ENCODE data around the gene KCTD15. TPM values are rescaled to one million over a fixed set of nuclear protein-coding genes. Genes with fewer than 3 reads are reported as not detected.

Gene KCTD15
- total and polyA plus RNA-seq, 3 experiments from 2014 or later, result 0.28 to 4.1 (median 3.6) TPM

GRCh38 chr19:33763633-33764371, 32.9 kb upstream of the KCTD15 start:
- Mint-ChIP-seq H3K4me3 (no peak overlapping the region), H3K9me3 (no peaks in the 10 kb centered on the region), H3K4me1 (no peaks in the 10 kb centered on the region), H3K36me3 (no peaks in the 10 kb centered on the region), H3K27ac (no peak overlapping the region), H3K27me3 (peaks cover 13 to 15% of the 10 kb centered on the region in 2 donors)
- no peaks in the 10 kb centered on the region for H3K36me3 ChIP-seq (ENCODE audit: insufficient read depth, low read length)
- CTCF ChIA-PET, result no interaction called here
- no peak overlapping the region for H3K27ac ChIP-seq (ENCODE audit: low read depth, low read length)
- H3K9me3 ChIP-seq (ENCODE audit: low read length), result no peaks in the 10 kb centered on the region
- POLR2A ChIA-PET, result no interaction called here
- no peaks in the 10 kb centered on the region for H3K27me3 ChIP-seq (ENCODE audit: insufficient read depth, low read length, poor library complexity, severe bottlenecking)
- H3K4me1 ChIP-seq (ENCODE audit: insufficient read depth, low read length), result no peaks in the 10 kb centered on the region
- H3K4me3 ChIP-seq (ENCODE audit: low read length), result no peak overlapping the region
- DNase-seq, result no peak

GRCh38 chr19:33766623-33767022, 30.0 kb upstream of the KCTD15 start:
- ChIA-PET POLR2A (no interaction called here), CTCF (no interaction called here)
- H3K9me3 Mint-ChIP-seq, result no peaks in the 10 kb centered on the region
- no peak overlapping the region for H3K4me3 Mint-ChIP-seq
- no peak overlapping the region for H3K27ac ChIP-seq (ENCODE audit: low read depth, low read length)
- peaks cover 15 to 27% of the 10 kb centered on the region in 2 donors for H3K27me3 Mint-ChIP-seq
- no peaks in the 10 kb centered on the region for H3K9me3 ChIP-seq (ENCODE audit: low read length)
- H3K4me1 Mint-ChIP-seq, result no peaks in the 10 kb centered on the region
- DNase-seq, result no peak
- no peaks in the 10 kb centered on the region for H3K27me3 ChIP-seq (ENCODE audit: insufficient read depth, low read length, poor library complexity, severe bottlenecking)
- H3K4me3 ChIP-seq (ENCODE audit: low read length), result no peak overlapping the region
- no peaks in the 10 kb centered on the region for H3K36me3 ChIP-seq (ENCODE audit: insufficient read depth, low read length)
- no peaks in the 10 kb centered on the region for H3K4me1 ChIP-seq (ENCODE audit: insufficient read depth, low read length)
- H3K27ac Mint-ChIP-seq, result no peak overlapping the region
- H3K36me3 Mint-ChIP-seq, result no peaks in the 10 kb centered on the region

DNA sequence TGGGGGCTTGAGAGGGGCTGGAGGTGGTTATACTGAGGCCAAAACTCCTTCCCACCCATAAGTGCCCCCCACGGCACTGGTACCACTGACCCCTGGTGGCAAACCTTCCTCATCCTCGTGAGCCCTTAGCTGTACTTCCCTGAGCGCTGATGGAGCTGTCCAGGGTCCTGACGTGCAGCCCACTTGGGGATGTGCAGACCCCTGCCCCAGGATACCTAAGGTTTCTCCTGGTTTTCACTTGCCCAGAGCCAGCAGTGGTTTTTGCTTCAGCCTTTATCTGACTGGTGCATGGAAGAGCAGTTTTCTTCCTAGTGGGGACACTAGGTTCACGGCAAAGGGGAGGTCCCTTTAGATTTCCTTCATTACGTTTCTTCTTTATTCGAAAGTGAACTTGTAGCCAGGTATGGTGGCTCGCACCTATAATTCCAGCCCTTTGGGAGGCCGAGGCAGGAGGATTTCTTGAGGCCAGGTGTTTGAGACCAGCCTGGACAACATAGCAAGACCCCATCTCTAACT, 28.7 kb upstream of the KCTD15 start:
- H3K27me3 ChIP-seq (ENCODE audit: insufficient read depth, low read length, poor library complexity, severe bottlenecking), result no peaks in the 10 kb centered on the region
- ChIA-PET CTCF (interaction anchor here (2.4 kb wide), 1 partner anchor 10 kb away, joined by 12 read pairs; no protein-coding TSS in a partner anchor), POLR2A (interaction anchor here (0.6 kb wide), 1 partner anchor 1239 kb away, joined by 3 read pairs; no protein-coding TSS in a partner anchor)
- DNase-seq, result no peak
- H3K4me3 ChIP-seq (ENCODE audit: low read length), result no peak overlapping the region
- Mint-ChIP-seq H3K27ac (no peak overlapping the region), H3K4me1 (no peaks in the 10 kb centered on the region), H3K4me3 (no peak overlapping the region), H3K9me3 (no peaks in the 10 kb centered on the region), H3K36me3 (no peaks in the 10 kb centered on the region), H3K27me3 (peaks cover 14 to 27% of the 10 kb centered on the region in 2 donors)
- H3K36me3 ChIP-seq (ENCODE audit: insufficient read depth, low read length), result no peaks in the 10 kb centered on the region
- no peaks in the 10 kb centered on the region for H3K4me1 ChIP-seq (ENCODE audit: insufficient read depth, low read length)
- no peaks in the 10 kb centered on the region for H3K9me3 ChIP-seq (ENCODE audit: low read length)
- H3K27ac ChIP-seq (ENCODE audit: low read depth, low read length), result no peak overlapping the region

GRCh38 chr19:33769208-33769607, 27.5 kb upstream of the KCTD15 start:
- Mint-ChIP-seq H3K4me3 (no peak overlapping the region), H3K27me3 (peaks cover 16 to 27% of the 10 kb centered on the region in 2 donors), H3K27ac (no peak overlapping the region), H3K9me3 (no peaks in the 10 kb centered on the region), H3K4me1 (no peaks in the 10 kb centered on the region), H3K36me3 (no peaks in the 10 kb centered on the region)
- ChIA-PET CTCF (interaction anchor here (1.3 to 2.4 kb wide), 2 partner anchors 9 to 338 kb away, joined by 3 to 12 read pairs; no protein-coding TSS in a partner anchor), POLR2A (no interaction called here)
- H3K4me3 ChIP-seq (ENCODE audit: low read length), result no peak overlapping the region
- no peaks in the 10 kb centered on the region for H3K4me1 ChIP-seq (ENCODE audit: insufficient read depth, low read length)
- no peaks in the 10 kb centered on the region for H3K9me3 ChIP-seq (ENCODE audit: low read length)
- no peaks in the 10 kb centered on the region for H3K36me3 ChIP-seq (ENCODE audit: insufficient read depth, low read length)
- no peak overlapping the region for H3K27ac ChIP-seq (ENCODE audit: low read depth, low read length)
- peak in 1 of 5 donors; percentile 6 for DNase-seq
- H3K27me3 ChIP-seq (ENCODE audit: insufficient read depth, low read length, poor library complexity, severe bottlenecking), result no peaks in the 10 kb centered on the region

DNA sequence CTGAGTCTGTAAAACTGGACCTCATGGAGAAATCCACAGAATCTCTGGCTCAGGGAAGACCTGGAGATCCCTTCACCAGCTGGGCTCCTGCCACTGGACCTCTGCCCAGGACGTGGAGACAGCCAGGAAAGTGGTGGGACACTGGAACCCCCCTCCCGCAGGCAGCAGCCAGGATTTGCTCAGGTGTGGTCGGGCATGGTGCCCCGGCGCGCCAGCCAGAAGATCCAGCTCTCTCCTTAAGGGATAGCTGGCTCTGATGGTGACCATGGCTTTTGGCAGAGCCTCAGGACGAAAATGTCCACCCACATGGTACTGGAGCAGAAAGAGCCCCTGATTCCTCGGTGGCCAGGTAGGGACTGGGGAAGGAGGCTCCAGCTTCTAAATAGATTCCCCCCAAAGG, 26.6 kb upstream of the KCTD15 start:
- Mint-ChIP-seq H3K27ac (no peak overlapping the region), H3K9me3 (no peaks in the 10 kb centered on the region)

DNA sequence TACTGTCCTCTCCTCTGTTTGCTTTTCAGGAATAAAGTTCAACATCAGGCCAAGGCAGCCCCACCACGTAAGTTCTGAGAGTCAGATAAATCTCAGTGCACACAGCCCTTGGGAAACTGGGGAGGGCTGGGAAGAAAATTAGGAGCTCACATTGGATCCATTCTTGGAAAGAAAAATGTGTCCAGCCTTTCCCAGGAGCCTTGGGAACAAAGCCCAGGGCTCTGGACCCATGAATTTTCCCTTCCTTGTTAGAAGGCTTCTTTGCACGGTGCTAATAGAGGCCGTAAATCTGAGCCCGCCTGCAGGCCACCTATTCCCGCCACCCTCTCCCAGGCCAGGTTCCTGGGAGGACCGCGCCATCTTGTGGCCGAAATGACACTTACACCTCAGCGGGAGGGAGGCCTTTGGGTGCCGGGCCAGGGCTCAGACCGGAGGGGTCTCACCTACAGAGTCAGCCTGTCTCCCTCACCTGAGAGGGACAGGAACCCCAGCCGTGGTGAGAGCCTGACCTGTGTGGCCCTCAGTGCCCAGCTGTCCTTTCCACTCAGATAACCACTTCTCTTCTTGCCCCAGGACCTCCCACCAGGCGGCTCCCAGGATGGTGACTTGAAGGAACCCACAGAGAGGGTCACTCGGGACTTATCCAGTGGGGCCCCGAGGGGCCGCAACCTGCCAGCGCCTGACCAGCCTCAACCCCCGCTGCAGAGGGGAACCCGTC, 25.1 kb upstream of the KCTD15 start:
- H3K27me3 ChIP-seq (ENCODE audit: insufficient read depth, low read length, poor library complexity, severe bottlenecking), result no peaks in the 10 kb centered on the region
- H3K27ac ChIP-seq (ENCODE audit: low read depth, low read length), result no peak overlapping the region
- H3K4me1 ChIP-seq (ENCODE audit: insufficient read depth, low read length), result no peaks in the 10 kb centered on the region
- DNase-seq, result peak; percentile 26 to 56 (median 49)
- H3K4me1 Mint-ChIP-seq, result no peaks in the 10 kb centered on the region
- no peak overlapping the region for H3K4me3 Mint-ChIP-seq
- no peaks in the 10 kb centered on the region for H3K36me3 Mint-ChIP-seq
- no peak overlapping the region for H3K4me3 ChIP-seq (ENCODE audit: low read length)
- peaks cover 16 to 37% of the 10 kb centered on the region in 2 donors for H3K27me3 Mint-ChIP-seq
- ChIA-PET POLR2A (no interaction called here), CTCF (interaction anchor here (1.0 to 1.5 kb wide), 4 partner anchors 10 to 358 kb away, joined by 3 to 6 read pairs (median 4); no protein-coding TSS in a partner anchor)
- no peak overlapping the region for H3K27ac Mint-ChIP-seq
- H3K9me3 ChIP-seq (ENCODE audit: low read length), result no peaks in the 10 kb centered on the region
- H3K36me3 ChIP-seq (ENCODE audit: insufficient read depth, low read length), result no peaks in the 10 kb centered on the region
- H3K9me3 Mint-ChIP-seq, result peaks cover 0 to 1% (median 0%) of the 10 kb centered on the region in 5 donors

More for the DNA sequence above, 26.6 kb upstream of the KCTD15 start:
- Mint-ChIP-seq H3K4me1 (no peaks in the 10 kb centered on the region), H3K4me3 (no peak overlapping the region), H3K36me3 (no peaks in the 10 kb centered on the region), H3K27me3 (peaks cover 16 to 27% of the 10 kb centered on the region in 2 donors)
- no peaks in the 10 kb centered on the region for H3K27me3 ChIP-seq (ENCODE audit: insufficient read depth, low read length, poor library complexity, severe bottlenecking)
- no peaks in the 10 kb centered on the region for H3K36me3 ChIP-seq (ENCODE audit: insufficient read depth, low read length)
- no peaks in the 10 kb centered on the region for H3K4me1 ChIP-seq (ENCODE audit: insufficient read depth, low read length)
- H3K9me3 ChIP-seq (ENCODE audit: low read length), result no peaks in the 10 kb centered on the region
- H3K4me3 ChIP-seq (ENCODE audit: low read length), result no peak overlapping the region
- CTCF ChIA-PET, result interaction anchor here (1.3 kb wide), 1 partner anchor 19 kb away, joined by 5 read pairs; no protein-coding TSS in a partner anchor
- H3K27ac ChIP-seq (ENCODE audit: low read depth, low read length), result no peak overlapping the region
- POLR2A ChIA-PET, result no interaction called here
- DNase-seq, result no peak

GRCh38 chr19:33772102-33772857, 24.4 kb upstream of the KCTD15 start:
- Histone ChIP-seq H3K27me3 (ENCODE audit: insufficient read depth, low read length, poor library complexity, severe bottlenecking) (no peaks in the 10 kb centered on the region), H3K27ac (ENCODE audit: low read depth, low read length) (no peak overlapping the region), H3K9me3 (ENCODE audit: low read length) (no peaks in the 10 kb centered on the region), H3K4me3 (ENCODE audit: low read length) (no peak overlapping the region), H3K4me1 (ENCODE audit: insufficient read depth, low read length) (no peaks in the 10 kb centered on the region), H3K36me3 (ENCODE audit: insufficient read depth, low read length) (no peaks in the 10 kb centered on the region)
- Mint-ChIP-seq H3K4me3 (no peak overlapping the region), H3K9me3 (peaks cover 0 to 1% (median 0%) of the 10 kb centered on the region in 5 donors), H3K4me1 (no peaks in the 10 kb centered on the region), H3K27ac (no peak overlapping the region), H3K36me3 (no peaks in the 10 kb centered on the region), H3K27me3 (peaks cover 15 to 36% of the 10 kb centered on the region in 2 donors)
- ChIA-PET CTCF (interaction anchor here (0.5 to 1.5 kb wide), 4 partner anchors 10 to 467 kb away, joined by 3 to 6 read pairs (median 3); no protein-coding TSS in a partner anchor), POLR2A (no interaction called here)
- no peak for DNase-seq
